Measurements from ENCODE around the gene PYGB.

DNA sequence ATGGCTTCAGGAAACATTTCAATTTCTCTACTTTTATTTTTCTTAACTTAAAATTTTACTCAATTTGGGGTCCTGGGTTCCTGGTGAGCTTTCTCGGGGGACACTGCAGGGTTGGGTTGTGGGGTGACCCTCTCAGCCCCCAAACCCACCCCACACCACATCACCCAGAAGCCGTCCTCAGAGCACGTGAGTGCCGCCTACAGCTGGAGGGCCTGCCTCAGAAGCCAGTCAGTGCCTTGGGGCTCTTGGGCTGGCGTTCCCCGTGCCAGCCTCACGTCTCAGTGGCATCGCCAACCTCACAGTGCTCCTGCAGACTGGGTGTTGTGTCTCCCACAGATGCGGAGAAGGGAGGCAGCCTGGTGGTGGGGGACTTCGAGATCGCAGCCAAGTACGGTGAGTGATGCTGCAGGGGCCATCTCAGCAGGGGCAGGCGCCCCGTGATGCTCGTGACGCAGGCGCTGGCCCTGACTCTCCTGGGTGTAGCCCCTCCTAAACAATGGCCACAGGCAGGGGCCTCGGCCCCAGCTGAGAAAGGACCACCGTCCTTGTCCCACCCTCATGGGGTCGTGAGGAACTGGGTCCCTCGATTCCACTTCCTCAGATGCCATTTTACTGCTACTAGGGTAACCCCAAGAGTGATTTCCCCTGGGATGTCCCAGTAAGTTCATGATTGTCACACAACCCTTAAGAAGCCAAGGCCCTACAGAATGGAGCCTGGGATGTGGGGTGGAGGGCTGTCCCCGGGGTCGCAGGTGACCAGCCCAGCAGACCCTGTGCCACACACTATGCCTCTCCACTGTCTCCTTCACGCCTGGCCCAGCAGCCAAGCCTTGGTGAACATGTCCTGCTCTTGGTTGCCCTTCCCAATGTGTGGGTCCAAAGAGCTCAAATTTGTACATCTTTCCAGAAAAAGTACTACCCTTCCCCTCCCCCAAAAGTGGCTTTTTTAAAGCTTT is 23.8 kb upstream of the PYGB start:
- TF ChIP-seq, protein P1, sequence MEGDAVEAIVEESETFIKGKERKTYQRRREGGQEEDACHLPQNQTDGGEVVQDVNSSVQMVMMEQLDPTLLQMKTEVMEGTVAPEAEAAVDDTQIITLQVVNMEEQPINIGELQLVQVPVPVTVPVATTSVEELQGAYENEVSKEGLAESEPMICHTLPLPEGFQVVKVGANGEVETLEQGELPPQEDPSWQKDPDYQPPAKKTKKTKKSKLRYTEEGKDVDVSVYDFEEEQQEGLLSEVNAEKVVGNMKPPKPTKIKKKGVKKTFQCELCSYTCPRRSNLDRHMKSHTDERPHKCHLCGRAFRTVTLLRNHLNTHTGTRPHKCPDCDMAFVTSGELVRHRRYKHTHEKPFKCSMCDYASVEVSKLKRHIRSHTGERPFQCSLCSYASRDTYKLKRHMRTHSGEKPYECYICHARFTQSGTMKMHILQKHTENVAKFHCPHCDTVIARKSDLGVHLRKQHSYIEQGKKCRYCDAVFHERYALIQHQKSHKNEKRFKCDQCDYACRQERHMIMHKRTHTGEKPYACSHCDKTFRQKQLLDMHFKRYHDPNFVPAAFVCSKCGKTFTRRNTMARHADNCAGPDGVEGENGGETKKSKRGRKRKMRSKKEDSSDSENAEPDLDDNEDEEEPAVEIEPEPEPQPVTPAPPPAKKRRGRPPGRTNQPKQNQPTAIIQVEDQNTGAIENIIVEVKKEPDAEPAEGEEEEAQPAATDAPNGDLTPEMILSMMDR (IDR thresholded peaks at IDR 0.05; ENCODE audit: poor library complexity), result no peak
- no peak for TF ChIP-seq EZH2phosphoT487 (IDR thresholded peaks at IDR 0.05; ENCODE audit: low read depth, severe bottlenecking, unreplicated experiment)

All from hepatocyte (in vitro differentiated cells).